Caco-2 (cell line): ENCODE data around the gene CMSS1. TPM values are rescaled to one million over a fixed set of nuclear protein-coding genes. Genes with fewer than 3 reads are reported as not detected.

Experiments
- BruUV-seq: library from RNA; stranded (reverse); fragments of 400-500 nt; replicated peaks from 2 replicates; lab custom pipeline; 2021; lab: Mats Ljungman, UMichigan
- CTCF ChIA-PET: fragments of 300-600 bp; sonication (Branson Sonifier 250); formaldehyde crosslinking; loops from one replicate; lab custom pipeline; 2022; ENCODE audit warnings: antibody characterized with exemption; lab: Charles Lee
- POLR2A ChIA-PET: fragments of 300-600 bp; sonication (Branson Sonifier 250); formaldehyde crosslinking; loops from one replicate; lab custom pipeline; 2022; ENCODE audit warnings: antibody characterized with exemption; lab: Charles Lee
- DNase-seq, 2 experiments: peaks; one replicate each; pipeline versions ENCODE4 v3.0.0 to v3.0.0-alpha.2; 2020 to 2022
- H3K27me3 ChIP-seq: replicated peaks from 2 replicates; pipeline ENCODE4 v1.6.0; 2011; ENCODE audit warnings: low read length; ENCODE audit not compliant: control insufficient read depth, insufficient read depth
- H3K36me3 ChIP-seq: 2 replicates; pipeline ENCODE4 v1.5.1; 2011; ENCODE audit warnings: low read length; ENCODE audit not compliant: control insufficient read depth, insufficient read depth
- H3K4me1 ChIP-seq: fragments of 250-450 bp; sonication (Bioruptor Pico); 2 replicates; pipeline ENCODE4 v1.5.1; 2020; ENCODE audit warnings: mild to moderate bottlenecking
- H3K4me3 ChIP-seq: 2 replicates; pipeline ENCODE4 v1.5.1; 2011; ENCODE audit warnings: low read depth, mild to moderate bottlenecking, control low read depth, low read length
- H3K9me3 ChIP-seq: fragments of 250-450 bp; sonication (Bioruptor Pico); 2 replicates; pipeline ENCODE4 v1.5.1; 2020; ENCODE audit warnings: mild to moderate bottlenecking, moderate library complexity
- H3K27ac Mint-ChIP-seq: one replicate; pipeline ENCODE4 v1.8.0; 2022; ENCODE audit warnings: mixed read lengths; ENCODE audit not compliant: unreplicated experiment
- H3K27me3 Mint-ChIP-seq: one replicate; pipeline ENCODE4 v1.8.0; 2022; ENCODE audit warnings: mixed read lengths; ENCODE audit not compliant: insufficient read depth, unreplicated experiment
- H3K36me3 Mint-ChIP-seq: one replicate; pipeline ENCODE4 v1.8.0; 2022; ENCODE audit warnings: mild to moderate bottlenecking, mixed read lengths; ENCODE audit not compliant: insufficient read depth, unreplicated experiment
- H3K4me1 Mint-ChIP-seq: one replicate; pipeline ENCODE4 v1.8.0; 2022; ENCODE audit warnings: low read depth, mixed read lengths; ENCODE audit not compliant: unreplicated experiment
- H3K4me3 Mint-ChIP-seq: one replicate; pipeline ENCODE4 v1.8.0; 2022; ENCODE audit warnings: mild to moderate bottlenecking, moderate library complexity, mixed read lengths; ENCODE audit not compliant: unreplicated experiment
- H3K9me3 Mint-ChIP-seq: one replicate; pipeline ENCODE4 v1.8.0; 2022; ENCODE audit warnings: mixed read lengths; ENCODE audit not compliant: unreplicated experiment
- intact Hi-C: fragments of 100-400 bp; cut with micrococcal nuclease; formaldehyde crosslinking; loops from one replicate; pipeline ENCODE4 v1.10.0; 2022; ENCODE audit not compliant: unreplicated experiment
- total RNA-seq: library from RNA; stranded (reverse); gene quantifications from 2 replicates; pipeline ENCODE4 v1.2.3, GENCODE V29; 2022
- TF ChIP-seq, protein P1 (sequence below), 2 experiments: fragments of 200-600 bp in 1 of 2; IDR thresholded peaks; 1 replicate in 1 of 2; 2 replicates in 1 of 2; pipeline versions ENCODE4 v1.5.1 to v1.8.0; 2011 to 2022; ENCODE audit warnings: antibody characterized with exemption in 1 of 2, control low read depth in 1 of 2, inconsistent platforms in 1 of 2, low read depth in 1 of 2, low read length in 1 of 2, mild to moderate bottlenecking in 1 of 2, moderate library complexity in 1 of 2; ENCODE audit not compliant: insufficient read depth in 1 of 2, severe bottlenecking in 1 of 2, unreplicated experiment in 1 of 2

Gene CMSS1
- total RNA-seq, 1 experiment from 2014 or later, result 54.4 TPM

GRCh38 chr3:99918715-99919114 lies 101.1 kb downstream of the CMSS1 start:
- Mint-ChIP-seq H3K27ac (no peak overlapping the region), H3K9me3 (peaks cover 10% of the 10 kb centered on the region), H3K4me3 (no peak overlapping the region), H3K4me1 (peaks cover 43% of the 10 kb centered on the region), H3K27me3 (no peaks in the 10 kb centered on the region), H3K36me3 (peaks cover 3% of the 10 kb centered on the region)
- Histone ChIP-seq H3K36me3 (no peaks in the 10 kb centered on the region), H3K4me1 (peaks cover 47% of the 10 kb centered on the region), H3K9me3 (no peaks in the 10 kb centered on the region), H3K27me3 (no peaks in the 10 kb centered on the region), H3K4me3 (no peak overlapping the region)
- TF ChIP-seq, protein P1, sequence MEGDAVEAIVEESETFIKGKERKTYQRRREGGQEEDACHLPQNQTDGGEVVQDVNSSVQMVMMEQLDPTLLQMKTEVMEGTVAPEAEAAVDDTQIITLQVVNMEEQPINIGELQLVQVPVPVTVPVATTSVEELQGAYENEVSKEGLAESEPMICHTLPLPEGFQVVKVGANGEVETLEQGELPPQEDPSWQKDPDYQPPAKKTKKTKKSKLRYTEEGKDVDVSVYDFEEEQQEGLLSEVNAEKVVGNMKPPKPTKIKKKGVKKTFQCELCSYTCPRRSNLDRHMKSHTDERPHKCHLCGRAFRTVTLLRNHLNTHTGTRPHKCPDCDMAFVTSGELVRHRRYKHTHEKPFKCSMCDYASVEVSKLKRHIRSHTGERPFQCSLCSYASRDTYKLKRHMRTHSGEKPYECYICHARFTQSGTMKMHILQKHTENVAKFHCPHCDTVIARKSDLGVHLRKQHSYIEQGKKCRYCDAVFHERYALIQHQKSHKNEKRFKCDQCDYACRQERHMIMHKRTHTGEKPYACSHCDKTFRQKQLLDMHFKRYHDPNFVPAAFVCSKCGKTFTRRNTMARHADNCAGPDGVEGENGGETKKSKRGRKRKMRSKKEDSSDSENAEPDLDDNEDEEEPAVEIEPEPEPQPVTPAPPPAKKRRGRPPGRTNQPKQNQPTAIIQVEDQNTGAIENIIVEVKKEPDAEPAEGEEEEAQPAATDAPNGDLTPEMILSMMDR (IDR thresholded peaks at IDR 0.05; ENCODE audit: insufficient read depth in 1 of 2, low read depth in 1 of 2, low read length in 1 of 2, severe bottlenecking in 1 of 2, unreplicated experiment in 1 of 2), result no peak
- intact Hi-C loops, result no loop called here
- ChIA-PET POLR2A (no interaction called here), CTCF (no interaction called here)
- DNase-seq, result no peak
- no TSS peak for BruUV-seq

DNA sequence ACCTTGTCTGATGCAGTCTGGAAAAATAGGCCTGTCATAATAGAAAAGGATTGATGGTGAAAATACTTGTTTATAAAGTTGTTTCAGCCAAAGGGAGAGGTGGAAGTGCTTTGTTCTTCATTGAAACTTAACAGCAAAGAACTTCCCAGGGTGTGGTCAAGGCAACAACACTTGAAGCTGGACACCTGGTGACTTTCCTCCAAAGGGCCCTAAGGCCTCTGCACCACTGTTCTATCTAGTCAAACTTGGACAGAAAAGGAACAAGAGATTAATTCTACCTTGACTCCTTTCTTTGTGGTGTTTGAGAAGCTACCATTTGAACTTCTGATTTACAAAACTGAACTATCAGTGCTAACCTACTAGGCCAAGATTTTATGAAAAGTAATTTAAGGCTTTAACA lies 102.0 kb downstream of the CMSS1 start:
- H3K4me3 Mint-ChIP-seq, result no peak overlapping the region
- ChIA-PET POLR2A (no interaction called here), CTCF (interaction anchor here (0.6 kb wide), 1 partner anchor 88 kb away, joined by 5 read pairs; no protein-coding TSS in a partner anchor)
- Histone ChIP-seq H3K9me3 (no peaks in the 10 kb centered on the region), H3K4me3 (no peak overlapping the region), H3K4me1 (peaks cover 57% of the 10 kb centered on the region), H3K36me3 (no peaks in the 10 kb centered on the region), H3K27me3 (no peaks in the 10 kb centered on the region)
- TF ChIP-seq, protein P1 (IDR thresholded peaks at IDR 0.05; ENCODE audit: insufficient read depth in 1 of 2, low read depth in 1 of 2, low read length in 1 of 2, severe bottlenecking in 1 of 2, unreplicated experiment in 1 of 2), result no peak
- peaks cover 51% of the 10 kb centered on the region for H3K4me1 Mint-ChIP-seq
- intact Hi-C loops, result loop anchor here (5.0 kb wide), 1 partner anchor 333 kb away; no protein-coding TSS in a partner anchor
- peaks cover 10% of the 10 kb centered on the region for H3K9me3 Mint-ChIP-seq
- no peaks in the 10 kb centered on the region for H3K27me3 Mint-ChIP-seq
- BruUV-seq, result no TSS peak
- H3K27ac Mint-ChIP-seq, result no peak overlapping the region
- no peak for DNase-seq
- H3K36me3 Mint-ChIP-seq, result no peaks in the 10 kb centered on the region

GRCh38 chr3:99920481-99921376 lies 103.1 kb downstream of the CMSS1 start:
- Mint-ChIP-seq H3K9me3 (peaks cover 10% of the 10 kb centered on the region), H3K4me1 (peaks cover 54% of the 10 kb centered on the region), H3K27me3 (no peaks in the 10 kb centered on the region), H3K36me3 (no peaks in the 10 kb centered on the region), H3K4me3 (peak overlapping the region; percentile 32), H3K27ac (peak overlapping the region; percentile 66)
- ChIA-PET POLR2A (interaction anchor here (0.6 kb wide), 1 partner anchor 23 kb away, joined by 4 read pairs; no protein-coding TSS in a partner anchor), CTCF (interaction anchor here (0.6 to 1.3 kb wide), 5 partner anchors 78 to 505 kb away, joined by 3 to 5 read pairs (median 4); partner anchors contain the start of gene TBC1D23)
- Histone ChIP-seq H3K4me1 (peaks cover 65% of the 10 kb centered on the region), H3K9me3 (no peaks in the 10 kb centered on the region), H3K4me3 (no peak overlapping the region), H3K36me3 (no peaks in the 10 kb centered on the region), H3K27me3 (no peaks in the 10 kb centered on the region)
- BruUV-seq, result no TSS peak
- intact Hi-C loops, result loop anchor here (1.0 to 5.0 kb wide), 5 partner anchors 10 to 332 kb away; no protein-coding TSS in a partner anchor
- TF ChIP-seq, protein P1 (IDR thresholded peaks at IDR 0.05; ENCODE audit: insufficient read depth in 1 of 2, low read depth in 1 of 2, low read length in 1 of 2, severe bottlenecking in 1 of 2, unreplicated experiment in 1 of 2), result no peak
- peak; percentile 50 to 81 for DNase-seq
